ENCODE results near the gene CNGB1. TPM values are rescaled to one million over a fixed set of nuclear protein-coding genes. Genes with fewer than 3 reads are reported as not detected.

The CNGB1 gene
- total RNA-seq, 1 donor from 2014 or later, result 0.19 TPM

DNA sequence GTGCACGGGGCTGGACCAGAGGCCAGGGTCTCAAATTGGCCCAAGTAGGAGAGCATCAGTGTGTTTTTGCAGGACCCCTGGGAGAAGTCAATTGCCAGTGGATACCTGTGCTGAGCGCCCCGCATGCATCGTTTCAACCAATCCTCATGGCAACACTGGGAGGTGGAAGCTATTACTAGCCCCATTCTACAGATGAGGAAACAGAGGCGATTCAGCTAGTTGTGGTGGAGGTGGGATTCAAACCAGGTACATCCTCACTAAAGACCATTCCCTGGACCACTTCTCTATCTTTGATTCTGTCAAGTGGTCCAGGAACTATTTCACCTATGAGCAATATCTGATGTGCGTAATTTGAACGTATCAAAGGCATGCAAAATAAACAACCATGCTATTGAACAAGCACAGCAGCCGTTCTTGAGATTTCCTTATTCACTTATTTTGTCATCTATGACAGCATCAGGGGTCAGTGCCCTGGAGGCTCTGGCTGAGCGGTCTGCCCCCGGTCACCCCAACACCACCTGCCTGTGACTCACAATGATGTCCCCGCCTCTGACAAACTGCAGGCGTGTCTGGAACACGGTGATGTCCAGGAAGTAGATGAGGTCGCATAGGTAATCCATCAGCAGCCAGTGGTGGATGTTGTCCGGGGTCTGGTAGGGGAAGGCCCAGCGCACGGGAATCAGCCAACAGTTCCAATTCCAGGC is 54.0 kb downstream of the CNGB1 start:
- Mint-ChIP-seq H3K4me3 (no peak overlapping the region), H3K9me3 (no peaks in the 10 kb centered on the region), H3K36me3 (no peaks in the 10 kb centered on the region), H3K27ac (peak overlapping the region; percentile 46), H3K4me1 (ENCODE audit: unreplicated experiment) (peaks cover under 1% of the 10 kb centered on the region), H3K27me3 (peaks cover 4% of the 10 kb centered on the region)
- TF ChIP-seq CTCF (conservative IDR thresholded peaks at IDR 0.05), result no peak
- DNase-seq (ENCODE audit: extremely low spot score, unreplicated experiment), result no peak

GRCh38 chr16:57915811-57916488 is 55.0 kb downstream of the CNGB1 start:
- Mint-ChIP-seq H3K36me3 (no peaks in the 10 kb centered on the region), H3K9me3 (no peaks in the 10 kb centered on the region), H3K4me3 (no peak overlapping the region), H3K27ac (no peak overlapping the region), H3K4me1 (ENCODE audit: unreplicated experiment) (peaks cover 4% of the 10 kb centered on the region), H3K27me3 (peaks cover 8% of the 10 kb centered on the region)
- TF ChIP-seq CTCF (conservative IDR thresholded peaks at IDR 0.05), result no peak
- DNase-seq (ENCODE audit: extremely low spot score, unreplicated experiment), result no peak

- no peak overlapping the region for H3K4me3 Mint-ChIP-seq
- H3K27me3 Mint-ChIP-seq, result peaks cover 8% of the 10 kb centered on the region
Observed at GRCh38 chr16:57915267-57915666, 55.7 kb downstream of the CNGB1 start.

DNA sequence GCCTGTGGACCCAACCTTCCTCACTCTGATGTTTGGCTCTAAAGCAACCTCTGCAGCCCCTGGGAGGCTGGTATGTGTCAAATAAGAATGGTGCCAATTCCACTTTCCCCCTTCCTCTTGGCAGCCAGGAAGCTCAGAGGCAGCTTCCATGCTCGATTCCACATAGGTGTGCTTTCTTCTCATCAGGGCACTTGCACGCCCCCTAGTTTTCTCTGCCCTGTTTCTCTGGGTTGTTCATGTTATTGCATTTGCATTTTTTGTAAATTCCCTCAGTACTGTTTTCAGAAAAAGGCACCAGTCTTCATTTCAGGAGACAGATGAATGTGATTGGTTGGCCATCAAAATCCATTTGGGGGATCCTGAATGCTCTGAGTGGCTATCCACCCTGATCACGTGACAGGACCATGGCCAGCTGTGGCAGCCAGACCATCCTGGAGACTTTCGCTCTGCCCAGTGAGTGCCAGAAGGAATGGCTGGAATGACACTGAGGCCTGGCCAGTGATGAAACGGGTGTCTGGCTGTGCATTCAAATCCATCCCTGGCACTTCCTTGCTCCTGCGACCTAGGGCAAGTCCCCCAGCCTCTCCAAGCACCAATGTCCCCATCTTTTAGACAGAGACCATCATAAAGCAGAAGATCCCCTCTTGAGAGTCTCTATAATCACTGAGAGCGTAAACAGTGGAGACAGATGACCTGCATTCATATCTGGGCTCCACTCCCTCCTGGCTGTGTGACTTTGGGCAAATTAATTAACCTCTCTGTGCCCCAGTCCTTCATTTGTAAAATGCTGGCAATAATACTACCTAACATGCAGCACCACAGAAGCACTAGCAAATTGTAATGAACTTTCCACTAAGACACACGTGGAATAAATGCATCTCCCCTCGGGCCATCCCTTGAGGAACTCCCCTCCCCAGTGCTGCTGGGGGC is 56.4 kb downstream of the CNGB1 start:
- no peak for DNase-seq (ENCODE audit: extremely low spot score, unreplicated experiment)
- H3K4me1 Mint-ChIP-seq (ENCODE audit: unreplicated experiment), result peaks cover 4% of the 10 kb centered on the region
- H3K9me3 Mint-ChIP-seq, result no peaks in the 10 kb centered on the region
- no peak for TF ChIP-seq CTCF (conservative IDR thresholded peaks at IDR 0.05)
- H3K27me3 Mint-ChIP-seq, result peaks cover 8% of the 10 kb centered on the region
- no peak overlapping the region for H3K4me3 Mint-ChIP-seq
- no peak overlapping the region for H3K27ac Mint-ChIP-seq
- no peaks in the 10 kb centered on the region for H3K36me3 Mint-ChIP-seq

More at GRCh38 chr16:57915267-57915666, 55.7 kb downstream of the CNGB1 start:
- DNase-seq (ENCODE audit: extremely low spot score, unreplicated experiment), result no peak
- Mint-ChIP-seq H3K36me3 (no peaks in the 10 kb centered on the region), H3K4me1 (ENCODE audit: unreplicated experiment) (peaks cover 4% of the 10 kb centered on the region), H3K27ac (no peak overlapping the region), H3K9me3 (no peaks in the 10 kb centered on the region)
- no peak for TF ChIP-seq CTCF (conservative IDR thresholded peaks at IDR 0.05)

- no peak for TF ChIP-seq CTCF (conservative IDR thresholded peaks at IDR 0.05)
- no peak for DNase-seq (ENCODE audit: extremely low spot score, unreplicated experiment)
- Mint-ChIP-seq H3K27me3 (peaks cover 10% of the 10 kb centered on the region), H3K4me3 (no peak overlapping the region), H3K27ac (peak overlapping the region; percentile 3), H3K4me1 (ENCODE audit: unreplicated experiment) (peaks cover 4% of the 10 kb centered on the region), H3K36me3 (no peaks in the 10 kb centered on the region), H3K9me3 (no peaks in the 10 kb centered on the region)
Observed at GRCh38 chr16:57912529-57913260, 58.2 kb downstream of the CNGB1 start.

All from type B pancreatic cell (in vitro differentiated cells).